GM12875 (cell line): ENCODE results near the gene MBOAT7.

Experiments
- H3K4me3 ChIP-seq: one replicate; pipeline ENCODE4 v1.5.1; 2011; ENCODE audit warnings: low read depth, low read length, control low read depth
- TF ChIP-seq, protein P1 (sequence below): IDR thresholded peaks from 2 replicates; pipeline ENCODE4 v1.5.1; 2011; ENCODE audit warnings: low read depth, mild to moderate bottlenecking, control low read depth, inconsistent platforms, low read length, moderate library complexity, borderline replicate concordance; ENCODE audit not compliant: insufficient read depth

The MBOAT7 gene

GRCh38 chr19:54128796-54129616 is 60.4 kb downstream of the MBOAT7 start:
- TF ChIP-seq, protein P1, sequence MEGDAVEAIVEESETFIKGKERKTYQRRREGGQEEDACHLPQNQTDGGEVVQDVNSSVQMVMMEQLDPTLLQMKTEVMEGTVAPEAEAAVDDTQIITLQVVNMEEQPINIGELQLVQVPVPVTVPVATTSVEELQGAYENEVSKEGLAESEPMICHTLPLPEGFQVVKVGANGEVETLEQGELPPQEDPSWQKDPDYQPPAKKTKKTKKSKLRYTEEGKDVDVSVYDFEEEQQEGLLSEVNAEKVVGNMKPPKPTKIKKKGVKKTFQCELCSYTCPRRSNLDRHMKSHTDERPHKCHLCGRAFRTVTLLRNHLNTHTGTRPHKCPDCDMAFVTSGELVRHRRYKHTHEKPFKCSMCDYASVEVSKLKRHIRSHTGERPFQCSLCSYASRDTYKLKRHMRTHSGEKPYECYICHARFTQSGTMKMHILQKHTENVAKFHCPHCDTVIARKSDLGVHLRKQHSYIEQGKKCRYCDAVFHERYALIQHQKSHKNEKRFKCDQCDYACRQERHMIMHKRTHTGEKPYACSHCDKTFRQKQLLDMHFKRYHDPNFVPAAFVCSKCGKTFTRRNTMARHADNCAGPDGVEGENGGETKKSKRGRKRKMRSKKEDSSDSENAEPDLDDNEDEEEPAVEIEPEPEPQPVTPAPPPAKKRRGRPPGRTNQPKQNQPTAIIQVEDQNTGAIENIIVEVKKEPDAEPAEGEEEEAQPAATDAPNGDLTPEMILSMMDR, result no peak
- H3K4me3 ChIP-seq, result no peak overlapping the region

DNA sequence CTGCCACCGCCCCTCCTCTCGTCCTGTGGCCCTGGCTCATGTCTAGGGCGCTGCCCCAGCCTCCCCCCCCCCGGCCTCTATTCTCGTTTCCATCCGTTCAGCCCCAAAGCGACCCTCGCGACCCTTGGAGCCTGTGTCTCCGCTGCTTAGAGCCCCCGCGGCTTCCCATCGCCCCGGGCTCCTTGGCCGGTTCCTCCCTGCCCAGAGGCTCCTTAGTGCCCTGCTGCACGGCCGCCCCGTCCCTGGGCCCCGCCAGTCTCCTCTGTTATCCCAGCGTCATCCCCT is 61.0 kb downstream of the MBOAT7 start:
- H3K4me3 ChIP-seq, result no peak overlapping the region
- TF ChIP-seq, protein P1, result no peak

DNA sequence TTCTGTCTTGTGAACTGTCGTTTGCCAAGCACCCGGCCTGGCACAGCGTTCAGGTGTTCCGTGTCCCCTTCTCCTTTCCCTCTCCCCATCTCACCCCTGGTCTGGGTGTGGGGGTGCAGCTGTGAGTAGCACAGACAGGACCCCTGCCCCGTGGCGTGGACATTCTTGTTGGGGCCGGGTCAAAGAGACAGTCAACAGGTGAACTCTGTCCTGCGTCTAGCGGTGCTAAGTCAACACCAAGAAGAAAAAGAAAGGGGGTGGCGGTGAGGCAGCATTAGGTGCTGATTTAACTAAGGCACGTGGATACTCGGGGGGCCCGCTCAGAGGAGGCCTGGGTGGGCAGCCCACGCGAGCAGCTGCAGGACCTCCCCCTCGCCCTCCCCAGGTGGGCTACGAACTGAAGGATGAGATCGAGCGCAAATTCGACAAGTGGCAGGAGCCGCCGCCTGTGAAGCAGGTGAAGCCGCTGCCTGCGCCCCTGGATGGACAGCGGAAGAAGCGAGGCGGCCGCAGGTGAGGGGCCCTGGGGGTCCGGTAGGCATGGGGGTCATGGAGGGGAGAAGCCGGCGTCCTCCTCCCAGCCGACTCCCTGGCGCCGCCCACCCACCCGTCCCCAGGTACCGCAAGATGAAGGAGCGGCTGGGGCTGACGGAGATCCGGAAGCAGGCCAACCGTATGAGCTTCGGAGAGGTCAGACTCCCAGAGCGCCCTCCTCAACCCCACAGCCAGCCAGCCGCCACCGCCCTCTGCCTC is 61.5 kb downstream of the MBOAT7 start:
- no peak overlapping the region for H3K4me3 ChIP-seq
- TF ChIP-seq, protein P1, result no peak

GRCh38 chr19:54125713-54126112 is 63.7 kb downstream of the MBOAT7 start:
- TF ChIP-seq, protein P1, result no peak
- no peak overlapping the region for H3K4me3 ChIP-seq

- no peak overlapping the region for H3K4me3 ChIP-seq
- TF ChIP-seq, protein P1, result no peak
Measured at GRCh38 chr19:54124393-54124792, 65.0 kb downstream of the MBOAT7 start.

DNA sequence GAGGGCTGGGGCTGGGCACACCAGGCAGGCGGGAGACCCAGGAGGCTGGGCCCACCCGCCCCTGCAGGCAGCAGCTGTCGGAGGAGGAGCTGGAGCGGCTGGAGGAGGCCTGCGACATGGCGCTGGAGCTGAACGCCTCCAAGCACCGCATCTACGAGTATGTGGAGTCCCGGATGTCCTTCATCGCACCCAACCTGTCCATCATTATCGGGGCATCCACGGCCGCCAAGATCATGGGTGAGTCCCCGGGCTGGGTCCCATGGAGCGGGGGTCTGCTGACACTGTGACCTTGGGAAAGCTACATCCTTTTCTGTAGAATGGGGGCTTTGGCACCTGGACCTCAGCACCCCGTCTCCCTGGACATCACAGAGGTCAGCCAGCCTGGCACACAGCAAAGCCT is 65.7 kb downstream of the MBOAT7 start:
- no peak overlapping the region for H3K4me3 ChIP-seq
- TF ChIP-seq, protein P1, result no peak
